HCT116 (cell line): ENCODE data around the gene MTA1. TPM values are rescaled to one million over a fixed set of nuclear protein-coding genes. Genes with fewer than 3 reads are reported as not detected.

Experiments
- ATAC-seq: fragments of 200-7000 bp; cut with Tn5 transposase; 2 replicates; pipeline ENCODE4 v1.9.1; 2020; ENCODE audit warnings: mild to moderate bottlenecking, moderate library complexity
- BruUV-seq: library from RNA; stranded (reverse); fragments of 400-500 nt; replicated peaks from 2 replicates; lab custom pipeline; 2021; lab: Mats Ljungman, UMichigan
- CTCF ChIA-PET: fragments of 300-600 bp; sonication (Branson Sonifier 250); formaldehyde crosslinking; loops from one replicate; lab custom pipeline; 2021; ENCODE audit warnings: antibody characterized with exemption; lab: Charles Lee
- POLR2A ChIA-PET: fragments of 300-600, 350-600 bp; sonication (Branson Sonifier 250); formaldehyde crosslinking; loops from one replicate; lab custom pipeline; 2021; ENCODE audit warnings: antibody characterized with exemption; lab: Charles Lee
- RAD21 ChIA-PET, 2 experiments: fragments of 300-600 bp; sonication (Branson Sonifier 250); formaldehyde crosslinking; loops; one replicate each; lab custom pipeline; 2023; ENCODE audit warnings: low total read pairs in 2 of 2; ENCODE audit not compliant: uncharacterized antibody in 2 of 2, unreplicated experiment in 2 of 2, low non-redundant PET in 1 of 2; lab: Charles Lee
- DNase-seq: peaks from one replicate; pipeline ENCODE4 v3.0.0-alpha.2; 2010; ENCODE audit warnings: low read depth, low spot score
- H2AFZ ChIP-seq: fragments of 200-600 bp; shearing (Covaris generic), sonication (generic); 2 replicates; pipeline ENCODE4 v1.6.1; 2017; ENCODE audit warnings: low read depth, mixed run types, mixed read lengths, antibody characterized with exemption, low read length; ENCODE audit not compliant: poor library complexity, severe bottlenecking
- H3K27ac ChIP-seq: 2 replicates; pipeline ENCODE4 v1.5.1; 2012; ENCODE audit warnings: low read depth, low read length
- H3K27me3 ChIP-seq: fragments of 200-600 bp; sonication (generic); 2 replicates; pipeline ENCODE4 v1.6.1; 2016; ENCODE audit warnings: mixed run types, low read length, mixed read lengths; ENCODE audit not compliant: insufficient read depth
- H3K36me3 ChIP-seq, 2 experiments: fragments of 200-500 bp in 1 of 2; fragments of 200-600 bp in 1 of 2; sonication (Bioruptor generic) in 1 of 2; sonication (generic) in 1 of 2; 2 replicates each; pipeline versions ENCODE4 v1.5.1 to v1.6.1; 2014 to 2016; ENCODE audit warnings: low read length in 2 of 2, inconsistent platforms in 1 of 2, mixed read lengths in 1 of 2, mixed run types in 1 of 2; ENCODE audit not compliant: insufficient read depth in 2 of 2, control insufficient read depth in 1 of 2
- H3K4me1 ChIP-seq, 2 experiments: fragments of 200-600 bp in 1 of 2; sonication (generic) in 1 of 2; 2 replicates each; pipeline versions ENCODE4 v1.5.1 to v1.6.1; 2012 to 2017; ENCODE audit warnings: low read length in 2 of 2, inconsistent platforms in 1 of 2, mild to moderate bottlenecking in 1 of 2, mixed read lengths in 1 of 2, mixed run types in 1 of 2, moderate library complexity in 1 of 2; ENCODE audit not compliant: insufficient read depth in 2 of 2, control insufficient read depth in 1 of 2
- H3K4me2 ChIP-seq: fragments of 200-600 bp; sonication (generic); 2 replicates; pipeline ENCODE4 v1.6.1; 2017; ENCODE audit warnings: mixed run types, low read length, mixed read lengths
- H3K4me3 ChIP-seq, 2 experiments: fragments of 200-600 bp in 1 of 2; sonication (generic) in 1 of 2; replicated peaks in 1 of 2; 2 replicates each; pipeline ENCODE4 v1.5.1; 2011 to 2016; ENCODE audit warnings: low read length in 2 of 2, control low read depth in 1 of 2, low read depth in 1 of 2, mild to moderate bottlenecking in 1 of 2, mixed read lengths in 1 of 2, mixed run types in 1 of 2
- H3K79me2 ChIP-seq: fragments of 200-600 bp; sonication (generic); 2 replicates; pipeline ENCODE4 v1.6.1; 2017; ENCODE audit warnings: mild to moderate bottlenecking, mixed run types, low read length, moderate library complexity, mixed read lengths; ENCODE audit not compliant: insufficient read depth
- H3K9ac ChIP-seq: fragments of 200-600 bp; sonication (generic); 2 replicates; pipeline ENCODE4 v1.6.1; 2016; ENCODE audit warnings: low read length, mixed read lengths
- H3K9me2 ChIP-seq: fragments of 200-600 bp; sonication (generic), shearing (Covaris generic); 2 replicates; pipeline ENCODE4 v1.6.1; 2017; ENCODE audit warnings: mixed run types, mild to moderate bottlenecking, moderate library complexity; ENCODE audit not compliant: insufficient read depth
- H3K9me3 ChIP-seq, 2 experiments: fragments of 200-500 bp in 1 of 2; fragments of 200-600 bp in 1 of 2; sonication (Bioruptor generic) in 1 of 2; sonication (generic) in 1 of 2; 2 replicates each; pipeline ENCODE4 v1.6.1; 2014 to 2017; ENCODE audit warnings: low read length in 2 of 2, mixed read lengths in 2 of 2, inconsistent platforms in 1 of 2, low read depth in 1 of 2, mild to moderate bottlenecking in 1 of 2, mixed run types in 1 of 2, moderate library complexity in 1 of 2; ENCODE audit not compliant: control insufficient read depth in 1 of 2, insufficient read depth in 1 of 2
- H4K20me1 ChIP-seq: fragments of 200-600 bp; sonication (generic), shearing (Covaris generic); 2 replicates; pipeline ENCODE4 v1.6.1; 2017; ENCODE audit warnings: mixed run types, mild to moderate bottlenecking, moderate library complexity; ENCODE audit not compliant: insufficient read depth
- CEBPB ChIP-seq: IDR thresholded peaks from 2 replicates; pipeline ENCODE4 v1.6.1; 2012; ENCODE audit warnings: low read depth
- EGR1 ChIP-seq: IDR thresholded peaks from 2 replicates; pipeline ENCODE4 v1.6.1; 2012; ENCODE audit warnings: low read depth
- ELF1 ChIP-seq: IDR thresholded peaks from 2 replicates; pipeline ENCODE4 v1.6.1; 2012; ENCODE audit warnings: low read depth, borderline replicate concordance
- FOSL1 ChIP-seq: IDR thresholded peaks from 2 replicates; pipeline ENCODE4 v1.6.1; 2012; ENCODE audit warnings: low read depth
- JUND ChIP-seq: IDR thresholded peaks from 2 replicates; pipeline ENCODE4 v1.6.1; 2012
- POLR2AphosphoS5 ChIP-seq: IDR thresholded peaks from 2 replicates; pipeline ENCODE4 v1.6.1; 2011; ENCODE audit warnings: mild to moderate bottlenecking, low read depth, low read length, moderate library complexity
- RAD21 ChIP-seq: IDR thresholded peaks from 2 replicates; pipeline ENCODE4 v1.6.1; 2012; ENCODE audit warnings: low read depth, mild to moderate bottlenecking
- SP1 ChIP-seq: IDR thresholded peaks from 2 replicates; pipeline ENCODE4 v1.6.1; 2012; ENCODE audit warnings: low read depth
- YY1 ChIP-seq: IDR thresholded peaks from 2 replicates; pipeline ENCODE4 v1.6.1; 2011; ENCODE audit warnings: low read length, low read depth, moderate library complexity, mild to moderate bottlenecking; ENCODE audit not compliant: insufficient replicate concordance; ENCODE audit errors: extremely low read depth
- ZFX ChIP-seq: fragments of 450-650 bp; IDR thresholded peaks from 2 replicates; pipeline ENCODE4 v1.6.1; 2017
- ZNF274 ChIP-seq: fragments of 200-500 bp; sonication (Bioruptor generic); IDR thresholded peaks from 2 replicates; pipeline ENCODE4 v1.6.1; 2014; ENCODE audit warnings: mild to moderate bottlenecking, low read depth, low read length, inconsistent platforms
- intact Hi-C: fragments of 100-400 bp; cut with micrococcal nuclease; formaldehyde crosslinking; loops from 2 replicates; pipeline ENCODE4 v1.10.0; 2022
- total RNA-seq: library from RNA; stranded (reverse); gene quantifications from one replicate; pipeline ENCODE4 v1.2.1, GENCODE V29; 2021; ENCODE audit not compliant: unreplicated experiment
- TF ChIP-seq, protein P1 (sequence below): IDR thresholded peaks from 2 replicates; pipeline ENCODE4 v1.6.1; 2012; ENCODE audit warnings: low read depth
- TF ChIP-seq, protein P2 (sequence below), 3 experiments: fragments of 200-600 bp in 1 of 3; sonication (generic) in 1 of 3; IDR thresholded peaks in 2 of 3; conservative IDR thresholded peaks in 1 of 3; 2 replicates each; pipeline ENCODE4 v1.5.1; 2012 to 2017; ENCODE audit warnings: low read depth in 2 of 3, low read length in 2 of 3, antibody characterized with exemption in 1 of 3, borderline replicate concordance in 1 of 3, control low read depth in 1 of 3, mild to moderate bottlenecking in 1 of 3, mixed read lengths in 1 of 3, mixed run types in 1 of 3, moderate library complexity in 1 of 3; ENCODE audit not compliant: insufficient read depth in 1 of 3
- TF ChIP-seq, protein P3 (sequence below): IDR thresholded peaks from 2 replicates; pipeline ENCODE4 v1.6.1; 2012

The MTA1 gene
- total RNA-seq, 1 experiment from 2014 or later, result 229 TPM

DNA sequence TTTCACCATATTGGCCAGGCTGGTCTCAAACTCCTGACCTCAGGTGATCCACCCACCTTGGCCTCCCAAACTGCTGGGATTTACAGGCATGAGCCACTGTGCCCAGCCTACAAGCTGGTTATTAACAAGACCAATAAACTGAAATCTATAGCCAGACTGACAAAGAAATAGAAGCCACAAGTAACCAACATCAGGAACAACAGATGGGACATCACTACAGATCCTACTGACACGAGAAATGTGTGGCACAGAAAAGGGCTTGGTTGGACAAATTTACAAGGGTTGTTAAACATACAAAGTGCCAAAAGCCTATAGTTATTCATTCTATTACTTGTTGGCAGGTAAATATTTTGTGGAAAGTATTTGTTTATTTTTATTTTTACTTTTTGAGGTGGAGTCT lies 11.6 kb downstream of the MTA1 start:
- H3K27me3 ChIP-seq, result no peaks in the 10 kb centered on the region
- ChIA-PET POLR2A (no interaction called here), RAD21 (no interaction called here), CTCF (interaction anchor here (1.1 kb wide), 1 partner anchor 50 kb away, joined by 9 read pairs; no protein-coding TSS in a partner anchor)
- intact Hi-C loops, result no loop called here
- peaks cover 24% of the 10 kb centered on the region for H4K20me1 ChIP-seq
- no peak overlapping the region for H2AFZ ChIP-seq
- peak overlapping the region; percentile 36; the same call in 1 of the 2 replicates for H3K27ac ChIP-seq
- BruUV-seq, result no TSS peak
- ATAC-seq (no peak), DNase-seq (no peak)
- peak overlapping the region; percentile 61 for H3K4me2 ChIP-seq
- no peaks in the 10 kb centered on the region for H3K9me3 ChIP-seq
- H3K4me3 ChIP-seq, result no peak overlapping the region
- peaks cover 93% of the 10 kb centered on the region for H3K79me2 ChIP-seq
- H3K9me2 ChIP-seq, result no peaks in the 10 kb centered on the region
- TF ChIP-seq, protein P1, sequence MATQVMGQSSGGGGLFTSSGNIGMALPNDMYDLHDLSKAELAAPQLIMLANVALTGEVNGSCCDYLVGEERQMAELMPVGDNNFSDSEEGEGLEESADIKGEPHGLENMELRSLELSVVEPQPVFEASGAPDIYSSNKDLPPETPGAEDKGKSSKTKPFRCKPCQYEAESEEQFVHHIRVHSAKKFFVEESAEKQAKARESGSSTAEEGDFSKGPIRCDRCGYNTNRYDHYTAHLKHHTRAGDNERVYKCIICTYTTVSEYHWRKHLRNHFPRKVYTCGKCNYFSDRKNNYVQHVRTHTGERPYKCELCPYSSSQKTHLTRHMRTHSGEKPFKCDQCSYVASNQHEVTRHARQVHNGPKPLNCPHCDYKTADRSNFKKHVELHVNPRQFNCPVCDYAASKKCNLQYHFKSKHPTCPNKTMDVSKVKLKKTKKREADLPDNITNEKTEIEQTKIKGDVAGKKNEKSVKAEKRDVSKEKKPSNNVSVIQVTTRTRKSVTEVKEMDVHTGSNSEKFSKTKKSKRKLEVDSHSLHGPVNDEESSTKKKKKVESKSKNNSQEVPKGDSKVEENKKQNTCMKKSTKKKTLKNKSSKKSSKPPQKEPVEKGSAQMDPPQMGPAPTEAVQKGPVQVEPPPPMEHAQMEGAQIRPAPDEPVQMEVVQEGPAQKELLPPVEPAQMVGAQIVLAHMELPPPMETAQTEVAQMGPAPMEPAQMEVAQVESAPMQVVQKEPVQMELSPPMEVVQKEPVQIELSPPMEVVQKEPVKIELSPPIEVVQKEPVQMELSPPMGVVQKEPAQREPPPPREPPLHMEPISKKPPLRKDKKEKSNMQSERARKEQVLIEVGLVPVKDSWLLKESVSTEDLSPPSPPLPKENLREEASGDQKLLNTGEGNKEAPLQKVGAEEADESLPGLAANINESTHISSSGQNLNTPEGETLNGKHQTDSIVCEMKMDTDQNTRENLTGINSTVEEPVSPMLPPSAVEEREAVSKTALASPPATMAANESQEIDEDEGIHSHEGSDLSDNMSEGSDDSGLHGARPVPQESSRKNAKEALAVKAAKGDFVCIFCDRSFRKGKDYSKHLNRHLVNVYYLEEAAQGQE, result no peak
- TF ChIP-seq RAD21 (no peak), JUND (no peak), ZFX (no peak), ZNF274 (no peak), YY1 (no peak), SP1 (no peak), FOSL1 (no peak), POLR2AphosphoS5 (no peak), CEBPB (no peak), EGR1 (no peak), ELF1 (no peak)
- TF ChIP-seq, protein P2, sequence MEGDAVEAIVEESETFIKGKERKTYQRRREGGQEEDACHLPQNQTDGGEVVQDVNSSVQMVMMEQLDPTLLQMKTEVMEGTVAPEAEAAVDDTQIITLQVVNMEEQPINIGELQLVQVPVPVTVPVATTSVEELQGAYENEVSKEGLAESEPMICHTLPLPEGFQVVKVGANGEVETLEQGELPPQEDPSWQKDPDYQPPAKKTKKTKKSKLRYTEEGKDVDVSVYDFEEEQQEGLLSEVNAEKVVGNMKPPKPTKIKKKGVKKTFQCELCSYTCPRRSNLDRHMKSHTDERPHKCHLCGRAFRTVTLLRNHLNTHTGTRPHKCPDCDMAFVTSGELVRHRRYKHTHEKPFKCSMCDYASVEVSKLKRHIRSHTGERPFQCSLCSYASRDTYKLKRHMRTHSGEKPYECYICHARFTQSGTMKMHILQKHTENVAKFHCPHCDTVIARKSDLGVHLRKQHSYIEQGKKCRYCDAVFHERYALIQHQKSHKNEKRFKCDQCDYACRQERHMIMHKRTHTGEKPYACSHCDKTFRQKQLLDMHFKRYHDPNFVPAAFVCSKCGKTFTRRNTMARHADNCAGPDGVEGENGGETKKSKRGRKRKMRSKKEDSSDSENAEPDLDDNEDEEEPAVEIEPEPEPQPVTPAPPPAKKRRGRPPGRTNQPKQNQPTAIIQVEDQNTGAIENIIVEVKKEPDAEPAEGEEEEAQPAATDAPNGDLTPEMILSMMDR (IDR thresholded peaks at IDR 0.05 in 2 of 3, conservative IDR thresholded peaks at IDR 0.05 in 1 of 3; ENCODE audit: borderline replicate concordance in 1 of 3, insufficient read depth in 1 of 3, low read depth in 2 of 3, low read length in 2 of 3), result no peak
- TF ChIP-seq, protein P3, sequence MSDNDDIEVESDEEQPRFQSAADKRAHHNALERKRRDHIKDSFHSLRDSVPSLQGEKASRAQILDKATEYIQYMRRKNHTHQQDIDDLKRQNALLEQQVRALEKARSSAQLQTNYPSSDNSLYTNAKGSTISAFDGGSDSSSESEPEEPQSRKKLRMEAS, result no peak
- H3K4me1 ChIP-seq, result peaks cover 20 to 38% of the 10 kb centered on the region in 2 experiments
- peak overlapping the region; percentile 20; the same call in 1 of the 2 replicates for H3K9ac ChIP-seq
- H3K36me3 ChIP-seq, result peaks cover 2 to 5% of the 10 kb centered on the region in 2 experiments
